ENCODE measurements around the gene SEMA4D.

SEMA4D gene

DNA sequence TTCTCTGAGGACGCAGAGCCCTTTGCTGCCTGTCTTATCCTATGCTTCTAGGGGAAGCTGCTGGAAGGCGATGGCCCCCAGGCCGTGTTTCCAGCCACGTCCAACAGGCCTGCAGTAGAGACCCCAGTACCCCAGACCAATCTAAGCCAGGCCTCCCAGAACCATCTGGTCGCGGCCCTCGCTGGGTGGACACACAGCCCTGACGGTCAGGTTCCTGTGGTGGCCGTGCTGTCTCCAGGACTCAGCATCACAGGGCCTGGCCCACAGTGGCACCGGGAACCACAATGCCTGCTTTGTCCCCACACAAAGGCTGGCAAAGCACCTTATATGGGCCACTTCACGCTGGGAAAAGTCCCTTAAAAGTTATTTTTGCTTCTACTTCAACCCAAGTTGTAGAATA lies 44.5 kb downstream of the SEMA4D start:
- 87 to 92% methylated on average over 9 to 10 of the region's 11 CpGs for WGBS, 2 experiments (ENCODE audit: insufficient coverage in 2 of 2)
- Histone ChIP-seq H3K9me3 (ENCODE audit: control insufficient read depth, low read length) (no peaks in the 10 kb centered on the region), H3K36me3 (ENCODE audit: control insufficient read depth, insufficient read depth, low read length) (no peaks in the 10 kb centered on the region), H3K27ac (ENCODE audit: low read depth, low read length, severe bottlenecking) (no peak overlapping the region), H3K4me1 (ENCODE audit: control insufficient read depth, insufficient read depth, low read length, poor library complexity, severe bottlenecking) (no peaks in the 10 kb centered on the region), H3K4me3 (ENCODE audit: extremely low read depth, insufficient read depth, low read length, poor library complexity, severe bottlenecking) (no peak overlapping the region)

DNA sequence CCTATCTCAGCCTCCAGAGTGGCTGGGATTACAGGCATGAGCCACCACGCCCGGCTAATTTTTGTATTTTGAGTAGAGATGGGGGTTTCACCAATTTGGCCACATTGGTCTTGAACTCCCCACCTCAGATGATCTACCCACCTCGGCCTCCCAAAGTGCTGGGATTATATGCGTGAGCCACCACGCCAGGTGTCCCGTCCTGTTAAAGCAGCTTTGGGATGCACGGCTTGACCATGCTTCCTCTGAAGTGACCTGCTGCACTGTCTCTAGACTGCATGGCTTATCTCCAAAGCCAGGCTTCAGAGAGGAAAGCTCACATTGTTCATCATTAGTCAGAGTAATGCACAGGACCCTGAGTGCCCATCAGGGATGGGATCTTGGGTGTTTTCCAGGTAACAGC lies 45.4 kb downstream of the SEMA4D start:
- H3K4me1 ChIP-seq (ENCODE audit: control insufficient read depth, insufficient read depth, low read length, poor library complexity, severe bottlenecking): no peaks in the 10 kb centered on the region
- H3K27ac ChIP-seq (ENCODE audit: low read depth, low read length, severe bottlenecking): no peak overlapping the region
- H3K36me3 ChIP-seq (ENCODE audit: control insufficient read depth, insufficient read depth, low read length): no peaks in the 10 kb centered on the region
- WGBS, 2 experiments (ENCODE audit: insufficient coverage in 2 of 2): 88 to 98% methylated on average over 5 to 6 of the region's 7 CpGs
- H3K9me3 ChIP-seq (ENCODE audit: control insufficient read depth, low read length): no peaks in the 10 kb centered on the region
- no peak overlapping the region for H3K4me3 ChIP-seq (ENCODE audit: extremely low read depth, insufficient read depth, low read length, poor library complexity, severe bottlenecking)

DNA sequence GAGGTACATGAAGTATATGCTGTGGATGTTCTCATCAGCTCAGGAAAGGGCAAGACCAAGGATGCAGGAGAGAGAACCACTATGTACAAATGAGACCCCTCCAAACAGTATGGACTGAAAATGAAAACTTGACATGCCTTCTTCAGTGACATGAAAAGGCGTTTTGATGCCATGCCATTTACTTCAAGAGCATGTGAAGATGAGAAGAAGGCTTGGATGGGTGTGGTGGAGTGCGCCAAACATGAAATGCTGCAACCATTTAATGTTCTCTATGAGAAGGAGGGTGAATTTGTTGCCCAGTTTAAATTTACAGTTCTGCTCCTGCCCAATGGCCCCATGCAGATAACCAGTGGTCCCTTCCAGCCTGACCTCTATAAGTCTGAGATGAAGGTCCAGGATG lies 47.7 kb downstream of the SEMA4D start:
- Histone ChIP-seq H3K36me3 (ENCODE audit: control insufficient read depth, insufficient read depth, low read length) (no peaks in the 10 kb centered on the region), H3K9me3 (ENCODE audit: control insufficient read depth, low read length) (no peaks in the 10 kb centered on the region), H3K27ac (ENCODE audit: low read depth, low read length, severe bottlenecking) (no peak overlapping the region), H3K4me3 (ENCODE audit: extremely low read depth, insufficient read depth, low read length, poor library complexity, severe bottlenecking) (no peak overlapping the region), H3K4me1 (ENCODE audit: control insufficient read depth, insufficient read depth, low read length, poor library complexity, severe bottlenecking) (no peaks in the 10 kb centered on the region)
- 92 to 100% methylated on average over 2 of the region's 2 CpGs for WGBS, 2 experiments (ENCODE audit: insufficient coverage in 2 of 2)

DNA sequence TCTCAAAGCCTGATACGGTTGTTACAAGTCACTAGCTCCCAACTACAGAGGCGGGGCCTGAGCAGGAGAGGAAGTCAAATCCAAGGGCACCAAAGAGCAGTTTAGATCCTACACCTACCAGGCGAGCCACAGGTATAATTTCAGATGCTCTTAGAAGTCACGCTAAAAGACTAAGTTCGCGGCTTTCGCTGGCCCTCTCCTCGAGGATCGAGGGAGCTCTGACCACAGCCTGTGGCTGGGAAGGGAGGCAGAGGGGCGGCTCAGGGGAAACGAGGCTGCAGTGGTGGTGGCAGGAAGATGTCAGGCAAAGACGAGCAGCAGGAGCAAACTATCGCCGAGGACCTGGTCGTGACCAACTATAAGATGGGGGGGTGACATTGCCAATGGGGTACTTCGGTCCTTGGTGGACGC lies 48.6 kb downstream of the SEMA4D start:
- Histone ChIP-seq H3K9me3 (ENCODE audit: control insufficient read depth, low read length) (no peaks in the 10 kb centered on the region), H3K4me3 (ENCODE audit: extremely low read depth, insufficient read depth, low read length, poor library complexity, severe bottlenecking) (no peak overlapping the region), H3K27ac (ENCODE audit: low read depth, low read length, severe bottlenecking) (no peak overlapping the region), H3K4me1 (ENCODE audit: control insufficient read depth, insufficient read depth, low read length, poor library complexity, severe bottlenecking) (no peaks in the 10 kb centered on the region), H3K36me3 (ENCODE audit: control insufficient read depth, insufficient read depth, low read length) (no peaks in the 10 kb centered on the region)
- 94 to 95% methylated on average over 14 to 17 of the region's 17 CpGs for WGBS, 2 experiments (ENCODE audit: insufficient coverage in 2 of 2)

DNA sequence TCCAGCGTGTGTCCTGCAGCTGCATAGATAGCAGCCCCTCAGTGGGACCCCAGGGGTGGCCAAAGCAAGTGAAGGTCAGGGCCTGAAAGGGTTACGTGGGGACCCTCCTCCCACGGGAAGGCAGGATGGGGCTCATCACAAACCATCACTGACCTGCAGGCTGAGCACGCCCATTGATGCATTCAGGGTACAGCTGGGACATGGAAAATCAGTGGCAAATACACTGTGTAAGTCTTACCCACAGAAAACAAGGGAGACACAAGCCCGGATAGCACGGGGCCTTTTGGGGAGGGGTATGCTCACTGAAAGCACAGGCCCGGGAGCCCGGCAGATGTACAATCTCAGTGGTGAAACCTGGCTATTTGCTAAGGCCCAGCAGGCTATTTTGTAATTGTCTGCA lies 49.1 kb downstream of the SEMA4D start:
- WGBS, 2 experiments (ENCODE audit: insufficient coverage in 2 of 2): 81 to 90% methylated on average over 7 to 8 of the region's 8 CpGs
- no peak overlapping the region for H3K27ac ChIP-seq (ENCODE audit: low read depth, low read length, severe bottlenecking)
- H3K4me1 ChIP-seq (ENCODE audit: control insufficient read depth, insufficient read depth, low read length, poor library complexity, severe bottlenecking): no peaks in the 10 kb centered on the region
- H3K36me3 ChIP-seq (ENCODE audit: control insufficient read depth, insufficient read depth, low read length): no peaks in the 10 kb centered on the region
- no peaks in the 10 kb centered on the region for H3K9me3 ChIP-seq (ENCODE audit: control insufficient read depth, low read length)
- no peak overlapping the region for H3K4me3 ChIP-seq (ENCODE audit: extremely low read depth, insufficient read depth, low read length, poor library complexity, severe bottlenecking)

DNA sequence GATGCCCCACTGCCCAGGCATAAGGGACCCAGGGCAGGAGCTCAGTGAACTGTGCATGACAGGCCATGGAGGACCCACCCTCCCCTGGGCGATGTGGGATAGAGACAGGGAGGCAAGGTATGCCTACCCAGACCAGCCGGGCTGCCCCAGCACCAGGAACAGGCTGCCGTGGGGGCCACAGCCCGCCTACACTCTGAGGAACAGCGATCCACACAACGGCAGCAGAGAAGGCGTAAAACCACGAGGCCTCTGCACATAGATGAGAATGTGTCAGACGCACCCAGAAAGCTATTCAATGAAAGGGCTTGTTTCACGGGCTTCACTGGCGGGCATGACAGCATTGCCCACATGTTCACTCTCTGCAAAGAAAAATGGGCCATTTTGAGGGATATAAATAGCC lies 49.5 kb downstream of the SEMA4D start:
- Histone ChIP-seq H3K36me3 (ENCODE audit: control insufficient read depth, insufficient read depth, low read length) (no peaks in the 10 kb centered on the region), H3K4me1 (ENCODE audit: control insufficient read depth, insufficient read depth, low read length, poor library complexity, severe bottlenecking) (no peaks in the 10 kb centered on the region), H3K27ac (ENCODE audit: low read depth, low read length, severe bottlenecking) (no peak overlapping the region), H3K4me3 (ENCODE audit: extremely low read depth, insufficient read depth, low read length, poor library complexity, severe bottlenecking) (no peak overlapping the region), H3K9me3 (ENCODE audit: control insufficient read depth, low read length) (no peaks in the 10 kb centered on the region)
- 81% methylated on average over 10 to 11 of the region's 11 CpGs for WGBS, 2 experiments (ENCODE audit: insufficient coverage in 2 of 2)

DNA sequence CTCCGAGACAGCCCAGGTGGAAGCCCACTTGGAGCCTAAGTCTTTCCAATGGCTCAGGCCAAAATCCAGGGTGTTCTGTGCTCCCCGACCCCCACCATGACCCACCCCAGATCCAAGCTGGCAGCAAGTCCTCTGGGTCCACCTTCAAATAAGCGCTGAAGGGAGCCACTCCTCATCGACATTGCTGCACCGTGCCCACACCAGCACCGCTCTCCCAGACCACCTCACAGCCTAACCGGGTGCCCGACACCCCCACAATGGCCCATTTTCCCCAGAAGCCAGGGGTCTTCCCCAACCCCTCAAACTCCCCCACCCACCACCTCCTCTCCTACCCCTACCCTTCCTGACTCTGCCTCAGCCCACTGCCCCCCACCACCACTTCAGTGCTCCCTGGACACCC lies 50.5 kb downstream of the SEMA4D start:
- H3K9me3 ChIP-seq (ENCODE audit: control insufficient read depth, low read length): no peaks in the 10 kb centered on the region
- no peaks in the 10 kb centered on the region for H3K36me3 ChIP-seq (ENCODE audit: control insufficient read depth, insufficient read depth, low read length)
- no peak overlapping the region for H3K27ac ChIP-seq (ENCODE audit: low read depth, low read length, severe bottlenecking)
- peaks cover 3% of the 10 kb centered on the region for H3K4me1 ChIP-seq (ENCODE audit: control insufficient read depth, insufficient read depth, low read length, poor library complexity, severe bottlenecking)
- H3K4me3 ChIP-seq (ENCODE audit: extremely low read depth, insufficient read depth, low read length, poor library complexity, severe bottlenecking): no peak overlapping the region
- 93 to 99% methylated on average over 6 to 7 of the region's 8 CpGs for WGBS, 2 experiments (ENCODE audit: insufficient coverage in 2 of 2)

DNA sequence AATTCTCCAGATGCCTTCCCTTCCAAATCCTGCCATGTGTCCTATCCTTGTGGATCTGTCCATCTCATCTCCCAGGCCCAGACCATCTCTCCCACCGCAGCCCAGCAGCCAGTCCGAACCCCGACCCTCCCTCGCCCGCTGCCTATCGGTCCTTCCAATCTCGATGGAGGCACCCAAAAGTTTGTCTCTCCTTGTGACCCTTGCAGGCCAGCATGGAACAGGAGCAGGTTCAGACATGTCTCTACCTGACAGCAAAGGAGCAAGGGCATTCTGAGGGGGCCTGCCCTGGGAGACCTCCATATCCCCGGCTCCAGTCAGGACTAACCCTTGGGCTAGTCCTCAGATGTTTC lies 51.0 kb downstream of the SEMA4D start:
- WGBS, 2 experiments (ENCODE audit: insufficient coverage in 2 of 2): 91 to 92% methylated on average over 4 to 8 of the region's 8 CpGs
- H3K4me1 ChIP-seq (ENCODE audit: control insufficient read depth, insufficient read depth, low read length, poor library complexity, severe bottlenecking): peaks cover 3% of the 10 kb centered on the region
- no peaks in the 10 kb centered on the region for H3K9me3 ChIP-seq (ENCODE audit: control insufficient read depth, low read length)
- no peak overlapping the region for H3K4me3 ChIP-seq (ENCODE audit: extremely low read depth, insufficient read depth, low read length, poor library complexity, severe bottlenecking)
- H3K36me3 ChIP-seq (ENCODE audit: control insufficient read depth, insufficient read depth, low read length): no peaks in the 10 kb centered on the region
- no peak overlapping the region for H3K27ac ChIP-seq (ENCODE audit: low read depth, low read length, severe bottlenecking)

DNA sequence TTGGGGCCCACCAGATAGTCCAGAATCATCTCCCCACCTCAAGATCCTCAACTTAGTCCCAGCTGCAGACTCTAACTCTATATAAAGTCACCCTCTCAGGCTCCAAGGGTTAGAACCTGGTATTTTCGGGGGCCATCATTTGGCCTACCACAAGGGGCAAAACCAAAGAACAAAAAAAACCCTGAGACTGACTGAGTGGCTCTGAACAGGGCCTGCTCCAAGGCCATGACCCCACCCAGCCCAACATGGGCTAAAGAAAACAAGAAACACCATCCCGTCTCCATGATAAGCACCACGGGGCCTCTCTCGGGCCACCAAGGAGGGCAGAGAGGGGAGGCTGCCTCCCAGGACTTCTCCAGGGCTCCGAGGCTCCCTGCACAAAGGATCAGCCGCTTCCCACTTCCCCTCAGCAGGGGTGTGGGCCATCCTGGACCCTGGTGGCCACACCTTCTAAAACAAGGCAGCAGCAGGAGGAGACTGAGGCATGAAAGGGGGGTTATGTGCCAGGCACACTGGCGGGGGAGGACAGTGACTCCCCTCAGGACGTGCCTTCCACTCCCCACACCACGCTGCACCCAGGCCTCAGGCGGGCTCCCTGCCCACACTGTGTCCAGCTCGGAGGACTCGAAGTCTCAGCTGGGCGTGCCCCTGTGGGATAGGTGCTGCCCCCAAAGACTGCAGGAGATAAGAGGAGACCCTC lies 51.5 kb downstream of the SEMA4D start:
- no peaks in the 10 kb centered on the region for H3K9me3 ChIP-seq (ENCODE audit: control insufficient read depth, low read length)
- WGBS, 2 experiments (ENCODE audit: insufficient coverage in 2 of 2): 90 to 91% methylated on average over 11 to 13 of the region's 13 CpGs
- H3K4me1 ChIP-seq (ENCODE audit: control insufficient read depth, insufficient read depth, low read length, poor library complexity, severe bottlenecking): peaks cover 3% of the 10 kb centered on the region
- no peak overlapping the region for H3K27ac ChIP-seq (ENCODE audit: low read depth, low read length, severe bottlenecking)
- no peaks in the 10 kb centered on the region for H3K36me3 ChIP-seq (ENCODE audit: control insufficient read depth, insufficient read depth, low read length)
- no peak overlapping the region for H3K4me3 ChIP-seq (ENCODE audit: extremely low read depth, insufficient read depth, low read length, poor library complexity, severe bottlenecking)

DNA sequence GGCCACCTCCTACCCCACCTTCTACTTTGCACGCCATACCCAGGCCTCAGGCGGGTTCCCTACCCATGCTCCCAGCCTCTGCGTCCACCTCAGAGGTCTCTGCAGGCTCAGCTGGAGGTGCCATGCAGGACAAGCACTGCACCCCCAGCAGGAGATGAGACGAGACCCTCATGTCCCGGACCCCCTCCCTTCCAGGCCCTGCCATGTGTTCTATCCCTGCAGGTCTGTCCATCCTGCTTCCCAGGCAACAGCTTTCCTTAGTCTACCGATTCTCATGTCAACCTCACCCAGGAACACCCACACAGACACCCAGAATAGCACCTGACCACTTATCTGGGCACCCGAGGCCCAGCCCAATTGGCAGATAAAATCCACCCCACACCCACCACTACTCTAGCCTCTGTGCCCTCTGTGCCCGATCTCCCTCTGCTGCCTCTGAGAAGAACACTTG lies 52.1 kb downstream of the SEMA4D start:
- H3K4me3 ChIP-seq (ENCODE audit: extremely low read depth, insufficient read depth, low read length, poor library complexity, severe bottlenecking): no peak overlapping the region
- 80 to 92% methylated on average over 7 to 8 of the region's 8 CpGs for WGBS, 2 experiments (ENCODE audit: insufficient coverage in 2 of 2)
- peaks cover 3% of the 10 kb centered on the region for H3K4me1 ChIP-seq (ENCODE audit: control insufficient read depth, insufficient read depth, low read length, poor library complexity, severe bottlenecking)
- H3K9me3 ChIP-seq (ENCODE audit: control insufficient read depth, low read length): no peaks in the 10 kb centered on the region
- no peaks in the 10 kb centered on the region for H3K36me3 ChIP-seq (ENCODE audit: control insufficient read depth, insufficient read depth, low read length)
- no peak overlapping the region for H3K27ac ChIP-seq (ENCODE audit: low read depth, low read length, severe bottlenecking)

DNA sequence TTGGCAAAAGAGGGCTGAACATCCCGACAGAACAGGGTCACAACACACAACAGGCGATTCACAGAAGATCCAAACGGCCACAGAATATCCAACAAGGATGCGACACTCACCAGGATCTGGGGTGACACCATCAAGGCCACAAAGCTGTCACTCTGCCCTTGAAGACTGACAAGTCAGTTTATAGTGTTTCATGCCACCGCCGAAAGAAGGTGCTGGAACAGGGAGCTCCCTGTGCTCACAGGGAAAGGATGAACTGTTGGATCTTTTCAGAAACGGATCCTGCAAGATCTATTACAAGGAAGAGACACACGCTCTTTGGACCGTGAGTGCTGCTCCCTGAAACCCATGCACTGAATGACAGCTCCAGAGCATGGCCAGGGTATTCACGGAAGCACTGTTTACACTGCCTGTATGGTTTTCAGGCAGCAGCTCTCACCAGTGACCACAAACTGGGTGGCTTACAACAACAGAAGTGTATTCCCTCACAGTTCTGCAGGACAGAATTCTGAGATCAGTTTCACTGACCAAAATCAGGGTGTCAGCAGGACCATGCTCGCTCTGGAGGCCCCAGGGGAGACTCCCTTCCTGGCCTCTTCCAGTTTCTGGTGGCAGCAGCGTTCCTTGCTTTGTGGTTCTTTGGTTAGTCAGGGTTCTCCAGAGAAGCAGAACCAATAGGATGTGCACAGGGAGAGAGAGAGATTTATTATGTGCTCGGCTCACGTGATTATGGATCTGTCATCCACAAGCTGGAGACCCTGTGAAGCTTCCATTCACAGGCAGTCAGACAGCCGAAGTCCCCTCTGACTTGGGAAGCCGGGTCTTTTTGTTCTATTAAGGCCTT lies 52.8 kb downstream of the SEMA4D start:
- Histone ChIP-seq H3K9me3 (ENCODE audit: control insufficient read depth, low read length) (no peaks in the 10 kb centered on the region), H3K4me1 (ENCODE audit: control insufficient read depth, insufficient read depth, low read length, poor library complexity, severe bottlenecking) (peaks cover 3% of the 10 kb centered on the region), H3K27ac (ENCODE audit: low read depth, low read length, severe bottlenecking) (no peak overlapping the region), H3K36me3 (ENCODE audit: control insufficient read depth, insufficient read depth, low read length) (no peaks in the 10 kb centered on the region), H3K4me3 (ENCODE audit: extremely low read depth, insufficient read depth, low read length, poor library complexity, severe bottlenecking) (no peak overlapping the region)
- 89 to 92% methylated on average over 15 to 16 of the region's 16 CpGs for WGBS, 2 experiments (ENCODE audit: insufficient coverage in 2 of 2)

All from mesodermal cell (in vitro differentiated cells).